H1 (cell line): ENCODE data around the gene PNO1. TPM values are rescaled to one million over a fixed set of nuclear protein-coding genes. Genes with fewer than 3 reads are reported as not detected.

ENCODE experiments used
- CTCF ChIA-PET: fragments of 300-600 bp; sonication (Branson Sonifier 250); formaldehyde crosslinking; loops from one replicate; lab custom pipeline; 2021; ENCODE audit not compliant: partially characterized antibody; lab: Charles Lee
- POLR2A ChIA-PET: fragments of 300-600 bp; sonication (Branson Sonifier 250); formaldehyde crosslinking; loops from one replicate; lab custom pipeline; 2021; ENCODE audit warnings: inconsistent platforms; ENCODE audit not compliant: partially characterized antibody; lab: Charles Lee
- DNase-seq, 2 experiments: peaks; one replicate each; pipeline versions ENCODE4 v3.0.0 to v3.0.0-alpha.2; 2010 to 2022; ENCODE audit warnings: low spot score in 2 of 2, low read depth in 1 of 2, mixed read lengths in 1 of 2
- FAIRE-seq: peaks from 2 replicates; lab custom pipeline; 2011; peaks lifted over from hg19 to GRCh38; lab: Jason Lieb, UNC
- H2AFZ ChIP-seq: 2 replicates; pipeline ENCODE4 v1.8.1; 2012; ENCODE audit warnings: low read length, inconsistent platforms
- H2AK5ac ChIP-seq: 2 replicates; pipeline ENCODE4 v1.6.1; 2013; ENCODE audit warnings: low read depth, low read length
- H2BK120ac ChIP-seq: replicated peaks from 2 replicates; pipeline ENCODE3; 2013; ENCODE audit warnings: low read depth, low read length, inconsistent platforms
- H2BK12ac ChIP-seq: 2 replicates; pipeline ENCODE4 v1.6.1; 2013; ENCODE audit warnings: low read depth, low read length
- H2BK15ac ChIP-seq: 2 replicates; pipeline ENCODE4 v1.6.1; 2013; ENCODE audit warnings: low read length
- H2BK20ac ChIP-seq: 2 replicates; pipeline ENCODE4 v1.6.1; 2013; ENCODE audit warnings: low read length
- H2BK5ac ChIP-seq: 2 replicates; pipeline ENCODE4 v1.6.1; 2013; ENCODE audit warnings: low read depth, low read length
- H3K14ac ChIP-seq: 2 replicates; pipeline ENCODE4 v1.6.1; 2013; ENCODE audit warnings: inconsistent platforms; ENCODE audit not compliant: insufficient read length
- H3K18ac ChIP-seq: 2 replicates; pipeline ENCODE4 v1.6.1; 2013; ENCODE audit warnings: low read length; ENCODE audit errors: extremely low read depth
- H3K23ac ChIP-seq: 2 replicates; pipeline ENCODE4 v1.6.1; 2013; ENCODE audit warnings: inconsistent platforms; ENCODE audit not compliant: insufficient read length
- H3K23me2 ChIP-seq: 2 replicates; pipeline ENCODE4 v1.6.1; 2013; ENCODE audit warnings: low read depth, low read length
- H3K27ac ChIP-seq: 2 replicates; pipeline ENCODE4 v1.6.1; 2011; ENCODE audit warnings: low read depth, low read length, inconsistent platforms
- H3K27me3 ChIP-seq, 4 experiments: replicated peaks in 1 of 4; 1 replicate in 1 of 4; 2 replicates in 3 of 4; pipeline versions ENCODE4 v1.6.1 to v1.8.1; 2011 to 2013; ENCODE audit warnings: low read length in 3 of 4, mild to moderate bottlenecking in 3 of 4, inconsistent platforms in 2 of 4, mixed read lengths in 2 of 4, moderate library complexity in 1 of 4; ENCODE audit not compliant: control insufficient read depth in 3 of 4, insufficient read depth in 3 of 4; ENCODE audit errors: extremely low read depth in 1 of 4
- H3K36me3 ChIP-seq, 4 experiments: 2 replicates each; pipeline versions ENCODE4 v1.6.1 to v1.8.1; 2011 to 2013; ENCODE audit warnings: mild to moderate bottlenecking in 4 of 4, low read length in 3 of 4, moderate library complexity in 2 of 4, control low read depth in 1 of 4, inconsistent platforms in 1 of 4; ENCODE audit not compliant: insufficient read depth in 4 of 4, control insufficient read depth in 2 of 4
- H3K4ac ChIP-seq: replicated peaks from 2 replicates; pipeline ENCODE3; 2013; ENCODE audit warnings: low read length, low read depth, mixed read lengths, inconsistent platforms; ENCODE audit not compliant: insufficient read length
- H3K4me1 ChIP-seq, 4 experiments: replicated peaks in 1 of 4; 1 replicate in 1 of 4; 2 replicates in 3 of 4; pipeline versions ENCODE4 v1.6.1 to v1.8.1; 2011 to 2013; ENCODE audit warnings: low read length in 3 of 4, inconsistent platforms in 2 of 4, mixed read lengths in 1 of 4; ENCODE audit not compliant: insufficient read depth in 4 of 4, control insufficient read depth in 3 of 4
- H3K4me2 ChIP-seq, 2 experiments: 2 replicates each; pipeline versions ENCODE4 v1.6.1 to v1.8.1; 2011 to 2013; ENCODE audit warnings: low read depth in 2 of 2, low read length in 2 of 2, control low read depth in 1 of 2, inconsistent platforms in 1 of 2, mild to moderate bottlenecking in 1 of 2; ENCODE audit not compliant: insufficient read depth in 1 of 2
- H3K4me3 ChIP-seq, 4 experiments: fragments of 200-600, 300-600 bp in 1 of 4; sonication (generic), shearing (Covaris generic), sonication (Bioruptor Twin) in 1 of 4; 2 replicates each; pipeline versions ENCODE4 v1.5.1 to v1.8.1; 2011 to 2016; ENCODE audit warnings: low read length in 4 of 4, low read depth in 3 of 4, control low read depth in 2 of 4, inconsistent platforms in 2 of 4, mild to moderate bottlenecking in 2 of 4, mixed read lengths in 1 of 4, moderate library complexity in 1 of 4; ENCODE audit not compliant: insufficient read depth in 2 of 4; ENCODE audit errors: extremely low read depth in 1 of 4
- H3K56ac ChIP-seq: replicated peaks from 2 replicates; pipeline ENCODE3; 2013; ENCODE audit warnings: low read depth, mild to moderate bottlenecking, mixed read lengths, low read length, inconsistent platforms; ENCODE audit not compliant: insufficient read length
- H3K79me1 ChIP-seq: 2 replicates; pipeline ENCODE4 v1.6.1; 2013; ENCODE audit warnings: low read depth, low read length, control low read depth
- H3K79me2 ChIP-seq, 2 experiments: 2 replicates each; pipeline versions ENCODE4 v1.6.1 to v1.8.1; 2012 to 2013; ENCODE audit warnings: low read length in 2 of 2, mild to moderate bottlenecking in 2 of 2, inconsistent platforms in 1 of 2; ENCODE audit not compliant: insufficient read depth in 2 of 2, control insufficient read depth in 1 of 2
- H3K9ac ChIP-seq, 4 experiments: replicated peaks in 1 of 4; 1 replicate in 1 of 4; 2 replicates in 3 of 4; pipeline versions ENCODE4 v1.6.1 to v1.8.1; 2011 to 2013; ENCODE audit warnings: low read depth in 3 of 4, low read length in 3 of 4, control low read depth in 2 of 4, mild to moderate bottlenecking in 2 of 4, moderate library complexity in 2 of 4, inconsistent platforms in 1 of 4; ENCODE audit errors: extremely low read depth in 1 of 4
- H3K9me3 ChIP-seq, 2 experiments: 2 replicates each; pipeline versions ENCODE4 v1.6.1 to v1.8.1; 2012 to 2013; ENCODE audit warnings: mild to moderate bottlenecking in 2 of 2, moderate library complexity in 2 of 2, control low read depth in 1 of 2, inconsistent platforms in 1 of 2, low read depth in 1 of 2, low read length in 1 of 2, mixed read lengths in 1 of 2; ENCODE audit not compliant: insufficient read depth in 2 of 2
- H4K20me1 ChIP-seq, 2 experiments: replicated peaks in 1 of 2; 2 replicates each; pipeline versions ENCODE3 to v1.8.1; 2011 to 2013; ENCODE audit warnings: inconsistent platforms in 2 of 2, low read length in 2 of 2, mild to moderate bottlenecking in 1 of 2; ENCODE audit not compliant: insufficient read depth in 2 of 2, control insufficient read depth in 1 of 2
- H4K5ac ChIP-seq: 2 replicates; pipeline ENCODE4 v1.6.1; 2013; ENCODE audit warnings: low read length, low read depth, mixed read lengths, inconsistent platforms; ENCODE audit not compliant: insufficient read length
- H4K8ac ChIP-seq: 2 replicates; pipeline ENCODE4 v1.8.0; 2013; ENCODE audit warnings: mild to moderate bottlenecking, moderate library complexity, low read length, inconsistent platforms; ENCODE audit not compliant: insufficient read depth; ENCODE audit errors: extremely low read depth
- H4K91ac ChIP-seq: replicated peaks from 2 replicates; pipeline ENCODE3; 2013; ENCODE audit warnings: low read length, mixed read lengths, inconsistent platforms; ENCODE audit not compliant: insufficient read length
- CREB1 ChIP-seq: IDR thresholded peaks from 2 replicates; pipeline ENCODE4 v1.6.1; 2012; ENCODE audit warnings: inconsistent platforms
- KDM1A ChIP-seq: fragments of 200-600, 300-600 bp; sonication (generic); IDR thresholded peaks from 2 replicates; pipeline ENCODE4 v1.7.1; 2016; ENCODE audit warnings: mild to moderate bottlenecking, low read length, borderline replicate concordance
- RAD21 ChIP-seq, 2 experiments: IDR thresholded peaks in 1 of 2; conservative IDR thresholded peaks in 1 of 2; 2 replicates each; pipeline ENCODE4 v1.6.1; 2011; ENCODE audit warnings: low read depth in 2 of 2, low read length in 2 of 2, improper control_type of control experiment in 1 of 2, inconsistent platforms in 1 of 2, mild to moderate bottlenecking in 1 of 2, moderate library complexity in 1 of 2
- RNF2 ChIP-seq: fragments of 200-900, 300-1000 bp; sonication (generic); IDR thresholded peaks from 2 replicates; pipeline ENCODE4 v1.7.1; 2016; ENCODE audit warnings: borderline replicate concordance, low read depth, mild to moderate bottlenecking, antibody characterized with exemption, low read length; ENCODE audit not compliant: poor library complexity, severe bottlenecking; ENCODE audit errors: missing control alignments
- TEAD4 ChIP-seq: IDR thresholded peaks from 2 replicates; pipeline ENCODE4 v1.6.1; 2012; ENCODE audit warnings: low read depth, low read length, inconsistent platforms, mixed read lengths
- YY1 ChIP-seq: IDR thresholded peaks from 2 replicates; pipeline ENCODE4 v1.6.1; 2011; ENCODE audit warnings: low read depth, mild to moderate bottlenecking, low read length
- WGBS, 2 experiments: shearing (Covaris generic) in 1 of 2; methylation state at CpG; one replicate each; pipeline versions ENCODE4 v1.1.6 to v1.1.7; 2013 to 2015; ENCODE audit warnings: low lambda C conversion rate in 2 of 2, mixed read lengths in 2 of 2, inconsistent platforms in 1 of 2, low coverage in 1 of 2, missing lambda C conversion rate in 1 of 2; ENCODE audit not compliant: insufficient replicate concordance in 2 of 2, insufficient coverage in 1 of 2, insufficient read length in 1 of 2; ENCODE audit errors: extremely low coverage in 1 of 2, missing lambda C conversion rate in 1 of 2; 5-methylcytosine and 5-hydroxymethylcytosine counted together
- polyA plus RNA-seq, 7 experiments: library from polyadenylated mRNA; depleted of rRNA in 3 of 7; stranded (reverse) in 5 of 7; unstranded in 2 of 7; fragments of >200 nt in 5 of 7; fragments of 200-250 nt in 2 of 7; gene quantifications; 1 replicate in 5 of 7; 2 replicates in 1 of 7; 4 replicates in 1 of 7; pipeline versions ENCODE4 v1.2.1 to v1.2.3, GENCODE V29; 2011 to 2013; ENCODE audit warnings: missing spikeins in 2 of 7, mixed read lengths in 2 of 7
- total RNA-seq: library from RNA; stranded (reverse); fragmentation: NEBNext Ultra II Directional; extraction: Animal tissue kit (Norgen Biotek cat#: 25700); gene quantifications from 2 replicates; pipeline ENCODE4 v1.2.1, GENCODE V29; 2021
- TF ChIP-seq, protein P1 (sequence below), 3 experiments: IDR thresholded peaks; 1 replicate in 2 of 3; 2 replicates in 1 of 3; pipeline versions ENCODE4 v1.5.1 to v1.6.1; 2011; ENCODE audit warnings: low read length in 3 of 3, mild to moderate bottlenecking in 3 of 3, inconsistent platforms in 2 of 3, low read depth in 1 of 3, moderate library complexity in 1 of 3; ENCODE audit not compliant: insufficient read depth in 1 of 3; ENCODE audit errors: control extremely low read depth in 1 of 3

Gene PNO1
- total and polyA plus RNA-seq, 2 of the 8 experiments (the other 6 are each of a cell fraction or from before 2014, with no cell fraction given), result 18.6 to 33.2 TPM

DNA sequence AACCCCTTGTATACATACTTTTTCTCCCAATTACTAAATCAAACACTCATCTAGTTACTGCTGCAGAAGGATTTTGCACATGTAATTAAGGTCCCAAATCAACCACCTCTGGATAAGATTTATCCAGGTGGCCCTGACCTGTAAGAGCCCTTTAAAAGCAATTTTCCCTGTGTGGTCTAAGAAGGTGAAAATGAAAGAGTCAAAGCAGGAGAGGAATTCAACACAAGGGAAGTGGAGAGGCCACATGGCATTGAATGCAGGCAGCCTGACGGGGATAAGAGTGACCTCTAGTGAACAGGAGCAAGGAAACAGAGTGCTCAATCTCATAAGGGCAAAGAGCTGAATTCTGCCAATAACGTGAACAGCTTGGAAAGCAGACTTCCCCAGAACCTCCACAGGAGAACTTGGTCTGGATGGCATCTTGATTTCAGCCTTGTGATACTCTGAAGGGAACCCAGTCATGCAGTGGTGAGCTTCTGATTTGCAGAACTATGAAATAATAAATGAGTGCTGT lies 67.5 kb downstream of the PNO1 start:
- Histone ChIP-seq H3K14ac (no peak overlapping the region), H3K79me1 (peaks cover 3% of the 10 kb centered on the region; the same call in 1 of the 2 replicates), H3K27me3 (no peaks in the 10 kb centered on the region), H3K36me3 (no peaks in the 10 kb centered on the region), H2BK20ac (no peak overlapping the region), H3K4ac (no peak overlapping the region), H3K9me3 (no peaks in the 10 kb centered on the region), H3K4me3 (no peak overlapping the region), H3K9ac (no peak overlapping the region), H3K27ac (no peak overlapping the region), H3K4me1 (peaks cover 0 to 3% (median 0%) of the 10 kb centered on the region in 4 experiments; a peak in 3 of 7 replicates), H3K56ac (no peak overlapping the region), H3K4me2 (no peak overlapping the region), H3K23me2 (no peaks in the 10 kb centered on the region; the same call in 1 of the 2 replicates), H4K20me1 (peaks cover 5 to 8% of the 10 kb centered on the region in 2 experiments), H3K79me2 (peaks cover 4 to 99% of the 10 kb centered on the region in 2 experiments; a peak in 3 of 4 replicates), H3K23ac (no peak overlapping the region), H2BK120ac (no peak overlapping the region), H4K5ac (no peak overlapping the region), H3K18ac (no peak overlapping the region), H4K91ac (no peak overlapping the region), H2AFZ (no peak overlapping the region), H2BK12ac (no peak overlapping the region), H2BK15ac (no peak overlapping the region), H4K8ac (no peak overlapping the region), H2AK5ac (no peak overlapping the region), H2BK5ac (no peak overlapping the region)
- DNase-seq, result peak in 1 of 2 experiments; percentile 7
- ChIA-PET POLR2A (interaction anchor here (1.0 kb wide), 1 partner anchor 68 kb away, joined by 5 read pairs; a partner anchor contains a TSS), CTCF (interaction anchor here (0.6 to 2.1 kb wide), 14 partner anchors 9 to 103 kb away, joined by 3 to 8 read pairs (median 3); partner anchors contain the start of gene PNO1)
- FAIRE-seq, result peak; percentile 91
- 11% methylated on average over 2 of the region's 2 CpGs; no CpG with 5 or more reads in 1 of the 2 experiments for WGBS, 2 experiments
- TF ChIP-seq RNF2 (no peak), TEAD4 (no peak), YY1 (no peak), KDM1A (no peak), RAD21 (IDR thresholded peaks at IDR 0.05 in 1 of 2, conservative IDR thresholded peaks at IDR 0.05 in 1 of 2; ENCODE audit: low read depth in 2 of 2, low read length in 2 of 2) (peak; percentile 39 to 55), CREB1 (no peak)
- TF ChIP-seq, protein P1, sequence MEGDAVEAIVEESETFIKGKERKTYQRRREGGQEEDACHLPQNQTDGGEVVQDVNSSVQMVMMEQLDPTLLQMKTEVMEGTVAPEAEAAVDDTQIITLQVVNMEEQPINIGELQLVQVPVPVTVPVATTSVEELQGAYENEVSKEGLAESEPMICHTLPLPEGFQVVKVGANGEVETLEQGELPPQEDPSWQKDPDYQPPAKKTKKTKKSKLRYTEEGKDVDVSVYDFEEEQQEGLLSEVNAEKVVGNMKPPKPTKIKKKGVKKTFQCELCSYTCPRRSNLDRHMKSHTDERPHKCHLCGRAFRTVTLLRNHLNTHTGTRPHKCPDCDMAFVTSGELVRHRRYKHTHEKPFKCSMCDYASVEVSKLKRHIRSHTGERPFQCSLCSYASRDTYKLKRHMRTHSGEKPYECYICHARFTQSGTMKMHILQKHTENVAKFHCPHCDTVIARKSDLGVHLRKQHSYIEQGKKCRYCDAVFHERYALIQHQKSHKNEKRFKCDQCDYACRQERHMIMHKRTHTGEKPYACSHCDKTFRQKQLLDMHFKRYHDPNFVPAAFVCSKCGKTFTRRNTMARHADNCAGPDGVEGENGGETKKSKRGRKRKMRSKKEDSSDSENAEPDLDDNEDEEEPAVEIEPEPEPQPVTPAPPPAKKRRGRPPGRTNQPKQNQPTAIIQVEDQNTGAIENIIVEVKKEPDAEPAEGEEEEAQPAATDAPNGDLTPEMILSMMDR (IDR thresholded peaks at IDR 0.05; ENCODE audit: control extremely low read depth in 1 of 3, insufficient read depth in 1 of 3, low read depth in 1 of 3, low read length in 3 of 3), result peak in 2 of 3 experiments; percentile 38 to 61; a peak in 3 of 4 replicates
